Activated naive CD8-positive, alpha-beta T cell treated with anti-CD3 and anti-CD28 coated beads, Interleukin-2, amount 50 U/mL, for 24 hours (primary cell): ENCODE data around the gene GNG2.
A peak's percentile ranks its signal among the peaks of the same experiment; 100 is the strongest.

Experiments used
- ATAC-seq: fragments of 150-1000 bp; cut with Tn5 transposase; one replicate; pipeline ENCODE4 v1.10.0; 2021
- DNase-seq: peaks from one replicate; pipeline ENCODE4 v3.0.0; 2021
- H3K27ac Mint-ChIP-seq: one replicate; pipeline ENCODE4 v1.8.0; 2021; ENCODE audit warnings: mild to moderate bottlenecking, mixed read lengths
- H3K27me3 Mint-ChIP-seq: one replicate; pipeline ENCODE4 v1.8.0; 2021; ENCODE audit warnings: mixed read lengths
- H3K36me3 Mint-ChIP-seq: one replicate; pipeline ENCODE4 v1.8.0; 2021; ENCODE audit warnings: low read depth, mixed read lengths
- H3K4me1 Mint-ChIP-seq: one replicate; pipeline ENCODE4 v1.8.0; 2021; ENCODE audit warnings: mixed read lengths
- H3K4me3 Mint-ChIP-seq: one replicate; pipeline ENCODE4 v1.8.0; 2021; ENCODE audit warnings: mild to moderate bottlenecking, moderate library complexity, mixed read lengths
- H3K9me3 Mint-ChIP-seq: one replicate; pipeline ENCODE4 v1.8.0; 2021; ENCODE audit warnings: mixed read lengths

Gene GNG2

DNA sequence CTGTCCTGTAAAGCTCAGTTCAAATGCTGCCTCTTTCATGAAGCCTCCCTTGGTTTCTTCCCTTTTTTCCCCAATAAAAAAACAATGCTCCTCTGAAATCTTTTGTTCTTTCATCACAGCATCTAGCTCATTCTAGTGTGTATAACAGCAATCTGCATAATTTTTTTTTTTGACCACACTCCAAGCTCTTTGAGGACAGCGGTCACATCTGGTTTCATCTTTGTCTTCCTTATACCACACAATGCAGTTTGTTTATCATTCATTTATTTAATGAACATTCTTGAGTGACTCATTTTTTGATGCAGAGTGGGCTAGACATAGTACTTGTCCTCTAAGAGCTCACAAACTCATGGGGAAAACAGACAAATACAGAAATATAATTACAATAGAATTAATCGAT, 7.3 kb downstream of the GNG2 start:
- Mint-ChIP-seq H3K27ac (no peak overlapping the region), H3K9me3 (no peaks in the 10 kb centered on the region), H3K36me3 (peaks cover 6% of the 10 kb centered on the region), H3K4me1 (peaks cover 38% of the 10 kb centered on the region), H3K4me3 (no peak overlapping the region), H3K27me3 (no peaks in the 10 kb centered on the region)
- DNase-seq (no peak), ATAC-seq (peak; percentile 30)

DNA sequence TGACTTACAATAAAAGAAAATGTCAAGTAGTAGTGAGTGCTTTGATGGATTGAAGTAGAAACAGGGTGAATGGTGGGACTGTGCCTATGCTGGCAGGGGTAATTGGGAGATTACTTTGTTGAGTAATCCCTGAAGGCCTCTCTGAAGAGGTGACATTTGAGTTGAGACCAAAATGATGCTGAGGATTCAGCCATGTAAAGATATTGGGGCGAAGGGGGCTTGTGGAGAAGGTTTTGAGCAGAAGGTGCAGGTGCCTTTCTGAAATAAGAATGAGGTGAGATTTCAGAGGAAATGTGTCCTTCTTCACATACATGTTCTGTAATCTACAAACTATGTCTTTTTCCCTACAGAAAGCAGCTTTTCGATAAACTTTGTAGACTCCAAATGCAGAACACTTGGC, 8.0 kb downstream of the GNG2 start:
- ATAC-seq (no peak), DNase-seq (no peak)
- Mint-ChIP-seq H3K9me3 (no peaks in the 10 kb centered on the region), H3K27me3 (no peaks in the 10 kb centered on the region), H3K27ac (no peak overlapping the region), H3K36me3 (peaks cover 9% of the 10 kb centered on the region), H3K4me3 (no peak overlapping the region), H3K4me1 (peaks cover 38% of the 10 kb centered on the region)

DNA sequence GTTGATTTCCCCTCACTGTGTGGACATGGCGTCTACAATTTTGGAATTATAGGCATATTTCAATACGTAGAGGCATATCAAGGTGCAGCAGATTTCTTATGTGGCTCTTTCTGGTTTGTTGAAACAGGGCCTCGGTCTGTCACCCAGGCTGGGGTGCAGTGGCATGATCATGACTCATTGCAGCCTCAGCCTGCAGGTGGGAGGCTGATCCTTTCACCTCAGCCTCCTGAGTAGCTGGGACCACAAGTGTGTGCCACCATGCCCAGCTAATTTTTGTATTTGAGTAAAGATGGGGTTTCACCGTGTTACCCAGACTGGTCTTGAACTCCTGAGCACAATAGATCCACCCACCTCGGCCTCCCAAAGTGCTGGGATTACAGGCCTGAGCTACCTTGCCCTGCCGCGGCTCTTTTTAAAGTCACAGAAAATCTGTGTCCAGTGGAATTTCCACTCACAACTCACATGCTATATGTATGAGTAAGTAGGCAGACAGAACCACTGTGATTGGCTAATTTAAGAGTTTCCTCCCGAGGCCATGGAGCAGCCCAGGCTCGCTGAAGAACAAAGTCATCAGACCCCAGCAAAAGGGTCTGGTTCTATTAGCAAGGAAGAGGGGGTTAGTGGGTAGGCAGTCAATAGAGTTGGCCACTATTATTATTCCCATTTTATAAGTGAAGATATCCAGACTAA, 9.1 kb downstream of the GNG2 start:
- Mint-ChIP-seq H3K27ac (no peak overlapping the region), H3K4me1 (peaks cover 38% of the 10 kb centered on the region), H3K27me3 (no peaks in the 10 kb centered on the region), H3K4me3 (peak overlapping the region; percentile 33), H3K9me3 (no peaks in the 10 kb centered on the region), H3K36me3 (peaks cover 10% of the 10 kb centered on the region)
- peak; percentile 62 for DNase-seq
- ATAC-seq, result peak; percentile 68

DNA sequence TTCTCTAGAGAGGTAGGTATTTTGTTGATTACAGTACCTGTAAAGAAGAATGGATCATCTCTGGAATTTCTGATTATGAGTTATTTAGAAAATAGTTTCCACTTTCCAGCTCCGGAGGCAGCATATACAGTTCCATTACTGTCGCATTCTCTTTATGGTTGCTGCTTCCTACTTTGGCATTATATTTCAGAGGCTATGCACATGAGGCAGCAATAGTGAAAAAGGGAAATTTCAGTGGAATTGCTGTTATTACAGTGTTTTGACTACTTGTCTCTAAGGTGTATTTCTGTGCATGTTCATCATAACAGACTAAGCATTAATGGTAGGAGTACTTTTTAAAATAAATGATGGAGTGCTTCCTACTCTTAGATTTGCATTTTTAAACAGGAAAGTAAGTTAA, 10.2 kb downstream of the GNG2 start:
- peaks cover 39% of the 10 kb centered on the region for H3K4me1 Mint-ChIP-seq
- no peak overlapping the region for H3K4me3 Mint-ChIP-seq
- H3K9me3 Mint-ChIP-seq, result no peaks in the 10 kb centered on the region
- peaks cover 15% of the 10 kb centered on the region for H3K36me3 Mint-ChIP-seq
- DNase-seq (no peak), ATAC-seq (no peak)
- no peak overlapping the region for H3K27ac Mint-ChIP-seq
- no peaks in the 10 kb centered on the region for H3K27me3 Mint-ChIP-seq

DNA sequence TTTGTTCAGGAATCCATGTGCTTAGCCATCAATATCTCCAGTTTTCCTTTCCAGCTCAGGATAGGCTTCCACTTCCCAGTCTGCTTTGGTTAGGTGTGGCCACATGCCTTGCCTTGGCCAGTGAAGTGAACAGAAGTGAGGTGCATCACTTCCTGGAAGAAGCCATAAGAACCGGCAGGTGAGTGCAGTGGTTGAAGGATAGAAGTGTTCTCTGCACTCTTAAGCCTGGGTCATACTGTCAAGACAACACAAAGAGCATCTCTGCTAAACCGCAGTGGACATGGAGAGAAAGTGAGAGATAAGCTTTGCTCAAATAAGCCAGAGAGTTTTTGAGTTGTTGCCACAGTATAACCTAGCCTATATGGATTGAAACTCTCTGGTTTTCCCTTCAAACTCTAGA, 11.4 kb downstream of the GNG2 start:
- DNase-seq, result no peak
- H3K27ac Mint-ChIP-seq, result peak overlapping the region; percentile 86
- H3K36me3 Mint-ChIP-seq, result peaks cover 19% of the 10 kb centered on the region
- no peak overlapping the region for H3K4me3 Mint-ChIP-seq
- peaks cover 47% of the 10 kb centered on the region for H3K4me1 Mint-ChIP-seq
- no peaks in the 10 kb centered on the region for H3K9me3 Mint-ChIP-seq
- H3K27me3 Mint-ChIP-seq, result no peaks in the 10 kb centered on the region
- no peak for ATAC-seq

DNA sequence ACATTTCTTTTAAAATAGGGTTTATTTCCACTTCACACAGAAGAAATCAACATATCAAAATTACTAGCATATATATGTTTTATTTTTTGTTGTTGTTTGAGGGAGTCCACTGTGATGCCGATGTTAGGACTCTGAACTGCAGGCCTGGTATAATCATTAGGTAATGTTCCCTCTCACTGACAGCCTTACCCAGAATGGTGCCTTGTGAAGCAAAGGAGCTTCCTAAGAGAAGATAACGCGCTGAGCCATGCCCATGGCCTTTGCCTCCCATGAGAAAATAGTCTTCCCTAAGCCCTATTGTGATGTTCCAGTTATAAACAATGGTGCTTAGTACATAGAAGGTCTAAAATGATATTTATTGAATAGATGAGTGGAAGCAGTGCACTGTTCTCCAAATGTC, 12.0 kb downstream of the GNG2 start:
- Mint-ChIP-seq H3K36me3 (peaks cover 22% of the 10 kb centered on the region), H3K4me1 (peaks cover 51% of the 10 kb centered on the region), H3K27ac (peak overlapping the region; percentile 94)

DNA sequence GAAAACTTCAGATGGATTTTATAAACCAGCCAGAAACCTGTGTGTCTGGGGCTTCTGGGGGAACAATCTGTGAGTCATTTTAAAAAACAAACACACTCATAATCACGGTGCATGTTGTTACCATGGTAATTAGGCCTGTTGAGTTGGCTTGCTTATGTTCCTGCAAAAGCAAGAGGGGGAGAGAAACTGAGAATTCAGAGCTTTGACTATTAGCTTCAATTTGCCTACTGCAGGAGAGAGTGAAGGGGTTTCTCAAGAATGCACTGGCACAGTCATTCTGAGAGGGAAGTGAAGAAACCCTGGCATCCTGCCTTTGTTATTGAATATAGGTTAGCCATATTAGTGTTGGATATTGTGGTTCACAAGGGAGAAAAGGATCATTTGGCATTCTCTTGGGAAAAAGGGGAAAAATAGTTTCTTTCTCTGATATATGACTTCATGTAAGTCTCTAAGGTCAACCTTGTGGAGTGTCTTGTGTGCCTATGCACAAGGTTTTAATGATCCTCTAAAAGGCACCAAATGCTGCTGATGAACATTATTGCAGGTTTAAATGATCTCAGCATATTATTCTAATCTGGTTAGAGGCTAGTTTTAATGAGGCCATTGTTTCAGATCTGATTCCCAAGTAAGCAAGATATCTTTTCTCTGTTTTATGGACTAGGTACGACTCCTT, 12.9 kb downstream of the GNG2 start:
- no peaks in the 10 kb centered on the region for H3K27me3 Mint-ChIP-seq
- H3K36me3 Mint-ChIP-seq, result peaks cover 30% of the 10 kb centered on the region
- peaks cover 3% of the 10 kb centered on the region for H3K9me3 Mint-ChIP-seq
- ATAC-seq (peak; percentile 87), DNase-seq (no peak)
- peaks cover 61% of the 10 kb centered on the region for H3K4me1 Mint-ChIP-seq
- H3K4me3 Mint-ChIP-seq, result peak overlapping the region; percentile 53
- peak overlapping the region; percentile 94 for H3K27ac Mint-ChIP-seq

More for the DNA sequence above, 12.0 kb downstream of the GNG2 start:
- DNase-seq (no peak), ATAC-seq (no peak)
- Mint-ChIP-seq H3K4me3 (no peak overlapping the region), H3K27me3 (no peaks in the 10 kb centered on the region), H3K9me3 (no peaks in the 10 kb centered on the region)

DNA sequence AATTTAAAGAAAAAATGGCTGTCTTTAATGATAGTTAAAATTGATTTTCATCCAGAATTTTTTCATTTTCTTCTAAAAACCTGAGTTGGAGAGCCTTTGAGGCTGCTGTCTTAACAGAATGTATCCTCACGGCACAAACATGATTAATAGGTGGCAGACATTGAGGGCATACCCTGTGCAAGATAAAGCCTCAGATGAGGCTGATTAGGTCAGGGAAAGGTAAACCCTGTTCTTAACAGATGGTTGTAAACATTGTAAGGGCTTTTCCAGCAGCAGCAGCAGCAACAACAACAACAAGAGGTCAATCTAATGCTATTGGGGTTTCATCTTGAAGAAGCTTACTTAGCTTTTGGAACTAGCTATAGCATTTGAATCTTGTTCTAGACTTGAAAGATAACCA, 17.4 kb downstream of the GNG2 start:
- H3K27me3 Mint-ChIP-seq, result no peaks in the 10 kb centered on the region

DNA sequence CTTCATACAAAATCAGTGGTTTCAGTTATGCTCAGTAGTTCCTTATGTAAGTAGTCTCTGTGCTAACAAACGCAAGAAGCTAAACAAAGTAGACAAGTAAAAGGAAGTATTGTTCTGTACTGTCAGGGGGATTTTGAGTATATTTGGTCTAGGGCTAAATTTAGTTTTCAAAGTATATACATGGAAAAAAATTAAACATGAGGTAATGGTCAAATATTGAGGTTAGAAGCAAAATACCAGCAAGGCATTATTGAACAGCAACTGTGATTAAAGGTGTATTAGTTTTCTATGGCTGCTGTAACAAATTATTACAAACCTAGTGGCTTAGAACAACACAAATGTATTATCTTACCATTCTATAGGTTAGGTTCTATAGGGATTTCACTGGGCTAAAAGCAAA, 18.8 kb downstream of the GNG2 start:
- Mint-ChIP-seq H3K36me3 (peaks cover 47% of the 10 kb centered on the region), H3K4me1 (peaks cover 83% of the 10 kb centered on the region), H3K27ac (peak overlapping the region; percentile 44), H3K9me3 (peaks cover 3% of the 10 kb centered on the region), H3K27me3 (no peaks in the 10 kb centered on the region), H3K4me3 (no peak overlapping the region)
- ATAC-seq, result no peak
- no peak for DNase-seq

More for the DNA sequence above, 17.4 kb downstream of the GNG2 start:
- ATAC-seq, result no peak
- no peak overlapping the region for H3K4me3 Mint-ChIP-seq
- peaks cover 54% of the 10 kb centered on the region for H3K36me3 Mint-ChIP-seq
- no peak for DNase-seq
- H3K4me1 Mint-ChIP-seq, result peaks cover 85% of the 10 kb centered on the region
- H3K9me3 Mint-ChIP-seq, result peaks cover 3% of the 10 kb centered on the region
- peak overlapping the region; percentile 9 for H3K27ac Mint-ChIP-seq

DNA sequence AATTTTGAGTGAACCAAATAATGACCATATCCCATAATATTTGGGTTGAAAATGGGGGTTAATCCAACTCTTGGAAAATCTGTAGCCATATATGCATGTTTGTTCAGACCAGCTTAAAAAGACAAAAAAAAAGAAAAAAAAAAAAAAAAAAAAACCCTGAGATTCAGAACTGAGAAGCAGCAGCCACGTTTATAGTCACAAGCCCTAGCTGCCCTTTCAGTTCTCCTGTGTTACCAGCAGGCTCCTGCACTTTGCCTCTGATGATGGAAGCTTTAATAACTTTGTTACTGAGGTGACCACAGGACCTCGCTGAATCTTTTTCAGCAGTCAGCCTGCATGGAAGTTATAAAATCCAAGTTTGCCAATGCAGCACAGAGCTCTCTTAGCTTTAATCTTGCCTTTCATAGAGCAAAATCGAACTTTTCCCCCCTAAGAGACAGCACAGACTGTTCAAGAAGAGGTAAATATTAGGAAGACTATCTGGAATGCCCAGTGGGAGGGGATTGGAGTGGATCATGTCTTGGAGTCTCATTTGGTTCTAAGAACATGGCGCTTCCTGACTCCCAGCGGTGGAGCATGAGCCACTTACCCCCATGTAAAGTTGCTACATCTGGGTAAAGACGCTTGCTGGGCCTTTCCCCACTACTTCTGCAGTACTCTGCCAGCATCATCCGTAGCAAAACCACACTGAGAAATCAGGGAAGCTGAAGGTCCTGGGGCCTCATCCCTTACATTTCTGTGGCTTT, 20.6 kb downstream of the GNG2 start:
- H3K4me3 Mint-ChIP-seq, result no peak overlapping the region
- H3K27me3 Mint-ChIP-seq, result no peaks in the 10 kb centered on the region
- H3K4me1 Mint-ChIP-seq, result peaks cover 89% of the 10 kb centered on the region
- H3K27ac Mint-ChIP-seq, result no peak overlapping the region
- peaks cover 3% of the 10 kb centered on the region for H3K9me3 Mint-ChIP-seq
- DNase-seq (no peak), ATAC-seq (no peak)
- H3K36me3 Mint-ChIP-seq, result peaks cover 45% of the 10 kb centered on the region

DNA sequence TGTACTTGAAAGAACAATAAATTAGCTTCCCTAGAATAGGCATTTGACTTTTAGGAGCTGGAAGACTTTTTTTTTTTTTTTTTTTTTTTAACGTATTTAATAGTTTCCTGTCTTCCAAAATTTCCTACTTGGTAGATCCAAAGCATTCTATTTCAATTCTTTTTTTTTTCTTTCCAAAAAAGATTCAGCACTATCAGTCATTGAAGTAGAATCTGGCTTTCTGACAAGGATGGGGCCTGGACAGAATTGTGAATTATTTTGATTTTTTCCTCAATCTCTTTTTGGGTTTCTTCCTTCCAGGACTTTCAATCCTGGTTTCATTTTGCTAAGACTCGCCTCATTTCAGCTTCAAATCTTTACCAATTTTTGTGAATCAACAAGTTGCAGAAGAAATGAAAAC, 21.2 kb downstream of the GNG2 start:
- no peak for ATAC-seq
- peaks cover 3% of the 10 kb centered on the region for H3K9me3 Mint-ChIP-seq

DNA sequence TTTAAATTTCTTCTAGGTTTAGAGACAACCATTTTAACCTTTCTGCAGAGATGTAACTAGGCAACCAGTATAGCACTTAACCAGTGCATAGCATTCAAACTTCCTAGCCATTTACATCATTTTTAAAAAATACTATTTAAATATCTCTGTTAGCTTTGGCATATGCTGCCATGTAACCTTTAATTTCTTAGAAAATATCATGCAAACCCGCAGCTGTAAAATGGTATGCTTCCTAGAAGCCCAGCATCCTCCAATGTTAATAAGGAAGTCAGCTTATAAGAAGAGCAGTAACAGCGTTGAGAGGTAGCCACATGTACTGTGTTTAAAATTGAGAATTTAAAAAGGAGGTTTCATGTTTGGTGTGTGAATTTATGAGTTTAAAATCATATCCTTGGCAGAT, 22.8 kb downstream of the GNG2 start:
- no peaks in the 10 kb centered on the region for H3K27me3 Mint-ChIP-seq
- peaks cover 46% of the 10 kb centered on the region for H3K36me3 Mint-ChIP-seq
- H3K4me1 Mint-ChIP-seq, result peaks cover 80% of the 10 kb centered on the region
- no peak for DNase-seq
- peak overlapping the region; percentile 34 for H3K4me3 Mint-ChIP-seq
- ATAC-seq, result no peak
- H3K9me3 Mint-ChIP-seq, result peaks cover 2% of the 10 kb centered on the region
- H3K27ac Mint-ChIP-seq, result peak overlapping the region; percentile 15

More for the DNA sequence above, 21.2 kb downstream of the GNG2 start:
- no peak for DNase-seq
- Mint-ChIP-seq H3K4me3 (no peak overlapping the region), H3K27me3 (no peaks in the 10 kb centered on the region), H3K27ac (no peak overlapping the region), H3K4me1 (peaks cover 88% of the 10 kb centered on the region), H3K36me3 (peaks cover 43% of the 10 kb centered on the region)

DNA sequence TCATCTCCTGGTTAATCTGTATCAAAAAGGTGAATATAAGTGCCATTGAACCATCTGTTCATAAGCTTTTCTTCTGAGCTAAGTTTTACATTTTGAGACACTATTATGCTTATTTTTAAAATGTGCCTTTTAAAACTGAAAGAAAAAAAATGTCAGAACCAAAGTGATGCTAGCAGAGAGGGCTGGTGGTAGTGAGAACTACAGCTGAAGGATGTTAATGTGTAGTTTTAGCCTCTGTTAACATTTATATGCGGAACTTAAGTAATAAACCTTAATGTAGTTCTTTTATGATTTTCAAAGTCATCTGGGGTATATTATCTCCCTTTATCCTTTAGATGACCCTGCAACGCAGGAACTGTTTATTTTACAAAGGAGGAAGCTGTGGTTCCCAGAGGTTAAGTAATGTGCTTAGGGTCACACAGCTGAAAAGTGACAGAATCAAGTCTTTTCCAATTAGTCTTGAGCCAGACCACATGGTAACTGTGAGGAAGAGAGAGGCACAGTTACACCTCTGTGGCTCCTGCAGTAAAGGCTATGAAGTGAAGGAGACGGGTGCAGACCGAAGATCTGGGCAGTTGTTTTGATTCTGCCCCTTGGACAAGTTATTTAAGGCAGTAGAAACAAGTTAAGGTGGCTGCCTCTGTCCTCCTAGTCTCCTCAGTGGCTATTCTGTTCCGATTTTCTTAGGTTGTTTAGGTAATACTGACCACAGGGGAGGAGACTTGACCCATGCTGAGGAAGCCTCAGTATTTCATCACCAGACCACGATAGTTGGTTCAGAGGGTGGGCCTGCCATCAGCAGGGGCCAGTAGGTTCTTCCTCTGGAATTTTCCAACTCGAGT, 23.9 kb downstream of the GNG2 start:
- ATAC-seq (peak; percentile 65), DNase-seq (no peak)
- Mint-ChIP-seq H3K4me1 (peaks cover 79% of the 10 kb centered on the region), H3K9me3 (peaks cover 5% of the 10 kb centered on the region), H3K36me3 (peaks cover 44% of the 10 kb centered on the region), H3K27ac (peak overlapping the region; percentile 54), H3K4me3 (peak overlapping the region; percentile 34), H3K27me3 (no peaks in the 10 kb centered on the region)

DNA sequence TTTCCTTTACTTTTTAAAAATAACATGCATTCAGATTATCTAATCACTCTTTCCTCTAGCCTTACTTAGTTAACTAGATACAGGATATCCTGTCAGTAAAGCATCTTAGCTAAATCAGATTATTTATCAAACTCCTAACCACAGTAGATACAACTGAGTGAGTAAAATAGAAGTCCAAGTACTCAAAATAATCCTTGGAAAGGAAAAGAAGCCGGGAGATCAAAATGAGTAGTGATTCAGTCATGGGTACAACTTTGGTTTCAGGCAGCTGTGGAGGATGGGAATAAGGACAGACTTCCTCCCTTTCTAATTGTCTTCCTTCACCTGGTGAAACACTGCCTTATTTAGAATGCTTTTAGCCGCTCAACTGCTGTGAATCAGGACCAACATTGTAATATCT, 29.4 kb downstream of the GNG2 start:
- Mint-ChIP-seq H3K9me3 (peaks cover 6% of the 10 kb centered on the region), H3K4me3 (no peak overlapping the region), H3K27ac (peak overlapping the region; percentile 39), H3K36me3 (peaks cover 46% of the 10 kb centered on the region), H3K4me1 (peaks cover 68% of the 10 kb centered on the region), H3K27me3 (no peaks in the 10 kb centered on the region)
- ATAC-seq (no peak), DNase-seq (no peak)
